IPS DF 4.7 (cell line): ENCODE data around the gene BCL10.
"Not testable (repeated sequence)": the region's sequence is repeated elsewhere in the genome, so short reads cannot be mapped to it uniquely, and the experiment has no call there.

ENCODE experiments used
- DNase-seq: peaks from one replicate; pipeline ENCODE4 v3.0.0-alpha.2; 2013; ENCODE audit warnings: low spot score; ENCODE audit errors: extremely low read depth

The BCL10 gene

GRCh38 chr1:85267313-85267712 is 9.1 kb downstream of the BCL10 start:
- no peak for DNase-seq

- DNase-seq: no peak
Measured at GRCh38 chr1:85264150-85264549, 12.3 kb downstream of the BCL10 start.

DNA sequence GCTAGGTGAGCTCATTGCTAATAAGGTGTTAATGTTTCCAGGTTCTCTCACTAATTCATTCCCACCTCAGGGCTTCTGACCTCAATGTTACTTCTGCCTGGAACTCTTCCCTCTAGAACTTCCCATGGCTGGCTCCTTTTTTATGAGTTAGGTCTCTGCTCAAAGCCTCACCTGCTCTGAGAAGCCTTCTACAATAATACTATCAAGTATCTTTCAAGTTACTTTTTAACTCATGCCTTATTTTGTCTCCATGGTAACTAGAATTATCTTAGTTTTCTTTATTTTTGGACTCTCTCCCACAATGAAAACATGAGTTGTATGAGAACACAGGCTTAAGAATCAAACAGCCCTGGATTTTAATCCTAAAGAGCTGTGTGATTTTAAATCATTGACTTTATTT is 13.4 kb downstream of the BCL10 start:
- no peak for DNase-seq

DNA sequence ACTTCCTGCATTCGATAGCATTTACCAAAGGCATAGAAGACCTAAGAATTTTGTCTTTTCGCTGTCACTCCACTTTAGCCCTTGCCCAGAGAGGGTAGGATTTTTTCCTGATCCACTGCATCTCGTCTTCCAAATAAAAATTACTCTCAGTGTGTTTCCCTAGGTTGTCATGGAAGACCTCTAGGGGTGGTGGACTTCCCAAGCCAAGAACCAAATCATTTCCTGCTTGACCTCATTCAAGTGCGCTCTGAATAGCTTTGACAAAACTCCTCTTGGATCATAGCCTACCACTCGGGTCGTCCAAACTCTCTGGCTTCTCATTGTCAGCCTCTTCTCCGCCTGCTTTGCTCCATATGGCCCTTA is 16.5 kb downstream of the BCL10 start:
- DNase-seq: no peak

DNA sequence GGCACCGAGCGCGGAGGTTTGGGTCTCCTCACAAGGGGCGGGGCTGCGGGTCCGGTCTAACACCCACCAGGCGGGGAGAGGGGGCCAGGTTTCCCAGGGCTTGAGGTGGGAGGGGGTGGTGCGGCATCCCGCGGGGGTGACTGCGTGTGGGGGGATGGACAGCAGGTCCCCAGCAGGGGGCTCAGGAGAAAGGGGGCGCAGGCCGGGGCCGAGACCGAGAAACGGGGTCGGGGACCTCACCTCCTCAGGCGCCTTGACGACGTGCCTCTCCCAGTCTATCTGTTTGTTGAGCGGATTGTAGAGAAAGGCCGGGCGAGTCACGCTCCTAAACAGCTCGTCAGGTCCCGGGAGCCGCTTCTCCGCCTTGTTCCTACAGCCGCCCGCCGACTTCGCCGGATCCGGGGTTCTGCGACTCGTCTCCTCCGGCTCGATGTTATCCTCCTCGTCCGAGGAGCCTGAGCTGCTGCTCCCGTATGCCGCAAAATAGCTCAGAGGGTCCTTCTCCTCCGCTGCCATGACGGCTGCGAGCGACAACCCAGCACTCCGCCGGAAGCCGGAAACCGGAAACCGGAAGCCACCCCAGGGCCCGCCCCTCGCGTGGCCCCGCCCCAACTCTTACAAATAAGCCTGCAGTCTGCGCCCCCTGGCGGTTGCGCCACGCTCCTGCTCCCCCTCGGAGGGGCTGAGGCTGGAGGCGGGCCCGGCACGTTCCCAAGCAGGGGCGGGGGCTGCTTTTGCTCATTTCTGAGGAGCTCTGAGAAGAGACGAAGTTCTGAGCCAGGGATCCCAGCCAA is 17.1 kb downstream of the BCL10 start, which contains the start of gene C1orf52:
Gene C1orf52 (minus strand): TSS at position 545 of the 794 bp plus-strand sequence. CDS start 29 bp downstream, at position 516.
- DNase-seq: peak; percentile 69

GRCh38 chr1:85258536-85259117 is 17.8 kb downstream of the BCL10 start:
- no peak for DNase-seq

- not testable (repeated sequence) for DNase-seq
Measured at GRCh38 chr1:85249042-85249441, 27.4 kb downstream of the BCL10 start.

DNA sequence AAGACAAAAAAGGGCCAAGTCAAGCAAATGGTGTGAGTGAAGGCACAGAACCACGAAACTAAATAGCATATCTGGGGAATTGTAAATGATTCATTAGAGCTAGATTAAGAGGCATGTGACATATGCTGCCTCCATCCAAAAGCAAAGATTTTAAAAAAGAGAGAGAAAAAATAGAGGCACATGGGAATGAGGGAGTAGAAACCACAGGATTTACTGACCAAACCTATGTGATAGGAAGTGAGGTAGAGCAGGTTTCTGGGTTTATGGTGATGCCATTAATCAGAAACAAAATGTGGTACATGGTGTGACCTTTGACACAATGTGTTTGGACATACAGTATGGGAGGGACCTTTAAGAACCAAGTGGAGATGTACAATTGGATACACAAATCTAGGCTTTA is 30.5 kb downstream of the BCL10 start:
- no peak for DNase-seq

DNA sequence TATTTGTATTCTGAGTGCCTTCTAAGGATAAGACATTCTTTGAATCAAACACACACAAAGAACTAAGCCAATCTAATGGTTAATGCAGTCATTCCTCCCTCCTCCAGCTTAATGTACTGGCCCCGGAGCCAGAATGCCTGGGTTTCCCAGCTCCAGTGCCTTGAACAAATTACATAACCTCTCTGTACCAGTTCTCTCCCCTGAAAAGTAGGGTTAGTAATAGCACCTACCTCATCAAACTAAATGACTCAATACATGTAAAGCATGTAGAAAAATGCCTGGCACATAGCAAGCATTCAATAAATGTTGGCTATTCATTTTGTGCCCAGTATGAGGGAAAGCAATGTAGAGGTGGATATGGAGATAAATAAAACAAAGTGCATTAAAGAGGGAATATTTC is 31.0 kb downstream of the BCL10 start:
- DNase-seq: no peak

DNA sequence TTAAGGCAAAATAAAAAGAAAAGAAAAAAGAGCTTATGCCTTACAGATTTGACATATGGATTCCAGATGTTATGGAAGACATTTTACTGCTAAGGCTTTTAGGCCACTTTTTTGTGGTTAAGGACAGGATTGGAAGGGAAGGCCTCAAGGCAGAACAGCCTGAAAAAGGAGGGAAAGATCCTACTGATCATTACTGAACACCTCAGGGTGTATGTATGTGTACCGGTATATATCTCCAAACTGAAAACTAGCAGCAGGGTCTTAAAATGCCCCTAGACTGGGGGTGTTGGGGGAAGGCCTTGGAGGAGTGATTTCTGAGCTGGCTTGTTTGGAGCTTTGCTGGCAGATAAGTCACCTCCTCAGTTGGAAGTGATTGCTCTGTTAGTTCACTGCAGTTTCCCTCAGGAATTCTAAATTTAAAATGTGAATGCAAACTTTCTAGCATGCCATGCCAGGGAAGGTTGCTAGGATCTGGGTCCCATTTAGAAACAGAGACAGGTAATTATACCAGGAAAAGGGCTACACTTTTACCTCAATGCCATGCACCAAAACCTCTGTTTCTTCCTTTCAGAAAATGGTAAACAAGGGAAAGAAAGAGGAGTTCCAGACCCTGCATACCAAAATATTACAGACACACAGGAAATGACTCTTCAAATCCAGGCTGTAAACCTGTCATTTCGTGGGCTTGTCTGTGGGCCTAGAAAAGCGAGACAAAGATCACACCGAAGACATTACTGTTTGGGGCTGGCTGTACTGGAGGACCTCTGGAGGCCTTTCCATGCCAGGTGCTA is 32.0 kb downstream of the BCL10 start:
- no peak for DNase-seq

- DNase-seq: no peak
Measured at GRCh38 chr1:85243372-85243771, 33.1 kb downstream of the BCL10 start.

- DNase-seq: no peak
Measured at GRCh38 chr1:85240643-85241042, 35.8 kb downstream of the BCL10 start.

GRCh38 chr1:85240174-85240601 is 36.2 kb downstream of the BCL10 start:
- no peak for DNase-seq

GRCh38 chr1:85237613-85238012 is 38.8 kb downstream of the BCL10 start:
- no peak for DNase-seq

GRCh38 chr1:85230305-85230977 is 46.0 kb downstream of the BCL10 start:
- no peak for DNase-seq

GRCh38 chr1:85229574-85230097 is 46.8 kb downstream of the BCL10 start:
- DNase-seq: no peak

DNA sequence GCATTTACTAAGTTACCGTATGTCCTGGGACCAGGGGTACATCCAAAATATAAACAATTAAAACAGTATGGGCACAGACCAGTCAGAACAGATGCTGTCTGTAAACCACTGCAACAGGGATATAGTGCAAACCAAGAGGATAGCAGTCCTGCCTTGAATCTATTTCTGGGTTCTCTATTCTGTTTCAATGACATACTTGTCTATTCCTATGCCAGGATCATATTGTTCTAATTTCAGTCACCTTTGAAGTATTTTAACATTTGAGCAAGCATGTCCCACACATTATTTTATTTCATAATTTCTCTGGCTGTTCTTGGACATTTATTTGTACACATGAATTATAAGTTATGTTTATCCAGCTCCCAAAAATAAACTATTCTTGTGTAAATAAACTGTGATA is 47.5 kb downstream of the BCL10 start:
- DNase-seq: no peak

DNA sequence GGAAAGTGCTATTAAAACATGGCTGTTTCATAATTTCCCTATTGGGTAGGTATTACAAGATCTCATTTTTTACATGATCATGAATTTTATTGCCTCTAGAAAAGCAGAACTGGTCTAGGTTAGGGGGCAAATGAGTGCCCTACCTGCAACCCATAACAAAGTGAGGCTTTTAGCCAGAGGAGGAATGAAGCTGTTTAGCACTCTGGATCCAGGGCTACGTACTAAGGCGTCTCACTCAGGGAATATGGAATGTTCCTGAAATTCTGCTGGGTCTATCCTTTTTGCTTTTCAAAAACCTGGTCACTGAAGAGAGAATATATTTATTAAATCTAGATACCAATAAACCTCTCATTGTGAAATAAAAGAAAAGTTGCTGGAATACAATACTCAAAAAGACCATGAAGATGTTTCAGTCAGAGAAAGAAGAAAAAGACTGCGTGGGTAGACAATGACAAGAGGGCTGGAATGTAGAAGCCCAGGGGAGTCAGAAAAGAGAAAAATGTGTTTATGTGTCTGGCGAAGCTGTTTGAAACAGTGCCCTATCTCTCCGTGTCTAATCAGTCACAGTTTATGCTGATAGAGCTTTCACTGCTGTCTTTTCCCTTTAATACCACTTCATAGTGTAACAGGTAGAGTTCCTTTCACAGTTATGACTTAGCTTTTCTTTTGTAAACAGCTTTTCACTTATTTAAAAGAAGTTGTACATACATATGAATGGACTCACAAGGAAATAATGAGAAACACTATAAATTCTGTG is 50.6 kb downstream of the BCL10 start:
- DNase-seq: no peak

DNA sequence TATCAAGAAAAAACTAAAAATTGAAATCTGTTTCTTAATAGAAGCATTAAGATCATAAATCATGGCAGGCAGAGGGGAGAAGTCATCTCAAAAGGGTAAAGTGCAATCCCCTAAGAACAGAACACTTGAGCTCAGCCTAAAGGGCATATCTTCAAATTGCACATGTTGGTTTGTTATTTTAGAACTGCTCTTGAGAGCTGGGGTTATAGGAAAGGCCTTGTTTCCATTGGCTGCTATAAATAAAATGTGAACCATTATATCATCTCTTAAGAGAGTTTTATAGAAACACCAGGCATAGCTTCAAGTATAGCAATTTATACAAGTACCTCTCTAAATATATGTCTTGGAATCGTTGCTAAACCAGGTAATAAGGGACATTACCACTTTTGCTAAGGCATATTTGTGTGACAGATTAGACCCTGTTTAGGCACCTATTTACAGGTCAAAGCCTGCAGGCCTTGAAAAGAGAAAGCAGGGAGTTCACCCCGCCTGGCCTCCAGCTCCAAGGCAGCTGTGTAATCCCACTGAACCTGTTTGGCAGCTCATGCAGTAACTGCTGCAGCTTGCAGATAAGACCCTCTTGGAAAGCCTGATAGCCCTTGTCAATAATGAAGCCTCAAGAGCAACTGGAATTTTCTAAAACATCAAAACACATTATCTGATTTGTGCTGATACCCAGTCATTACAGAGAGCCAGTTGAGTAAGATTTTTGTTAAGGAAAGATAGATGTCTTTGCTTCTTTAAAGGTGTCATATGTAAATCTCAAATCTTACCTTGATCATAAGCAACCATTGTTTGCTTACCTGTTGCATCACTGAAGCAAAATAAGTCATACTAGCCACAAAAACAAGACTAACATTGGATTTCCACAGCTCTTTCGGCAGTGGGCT is 51.5 kb downstream of the BCL10 start:
- no peak for DNase-seq

GRCh38 chr1:85224295-85224694 is 52.1 kb downstream of the BCL10 start:
- DNase-seq: no peak
